ENCODE results near the gene C19orf38.
"Not testable (repeated sequence)": the region's sequence is repeated elsewhere in the genome, so short reads cannot be mapped to it uniquely, and the experiment has no call there.

C19orf38 gene

DNA sequence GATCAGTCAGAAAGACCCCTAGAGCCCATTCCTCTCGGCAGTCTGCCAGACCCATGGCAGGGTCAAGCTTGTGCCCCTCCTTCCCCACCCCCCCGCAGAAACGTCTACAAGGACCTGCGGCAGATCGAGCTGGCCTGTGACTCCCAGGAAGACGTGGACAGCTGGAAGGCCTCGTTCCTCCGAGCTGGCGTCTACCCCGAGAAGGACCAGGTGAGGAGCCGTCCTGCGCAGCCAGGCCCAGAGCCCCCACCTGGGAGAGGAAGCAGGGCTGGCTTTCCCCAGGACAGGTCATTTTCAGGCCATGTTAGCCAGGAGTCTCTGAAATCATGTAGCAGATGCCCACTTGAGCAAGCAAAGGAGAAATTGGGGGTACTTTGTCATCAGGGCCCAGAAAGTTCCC is 24.5 kb upstream of the C19orf38 start:
- no peak for DNase-seq (ENCODE audit: low spot score)

DNA sequence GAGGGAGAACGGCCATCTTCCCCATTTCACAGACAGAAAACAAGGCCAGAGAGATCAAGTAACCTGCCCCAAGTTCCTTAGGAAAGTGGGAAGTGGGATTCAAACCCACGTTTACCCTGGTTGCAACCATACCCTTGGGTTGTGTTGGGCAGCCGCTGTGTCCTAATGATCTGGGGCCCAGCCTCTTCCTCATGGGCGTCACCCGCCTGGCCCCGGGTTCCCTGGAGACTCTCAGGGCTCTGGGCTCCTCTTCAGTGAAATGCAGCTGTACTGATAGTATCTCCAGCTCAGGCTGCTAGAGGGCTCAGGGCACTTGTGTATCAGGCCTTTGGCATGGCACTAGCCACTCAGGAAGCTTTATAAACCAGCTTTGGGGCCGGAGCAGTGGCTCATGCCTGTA is 22.0 kb upstream of the C19orf38 start:
- no peak for DNase-seq (ENCODE audit: low spot score)

DNA sequence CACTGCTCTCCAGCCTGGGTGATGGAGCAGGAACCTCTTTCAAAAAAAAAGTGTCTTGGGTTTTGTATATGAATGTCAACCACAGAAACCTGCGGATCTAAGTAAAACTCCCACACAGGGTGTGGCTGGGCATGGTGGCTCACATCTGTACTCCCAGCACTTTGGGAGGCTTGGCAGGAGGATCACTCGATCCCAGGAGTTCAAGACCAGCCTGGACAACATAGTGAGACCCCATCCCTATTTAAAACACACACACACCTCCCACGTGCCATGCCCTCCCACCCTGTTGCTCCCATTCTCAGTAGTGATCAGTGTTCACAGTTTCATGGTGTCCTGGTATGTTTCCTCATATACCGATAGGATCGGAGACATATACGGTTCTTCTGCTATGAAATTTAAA is 21.4 kb upstream of the C19orf38 start:
- no peak for DNase-seq (ENCODE audit: low spot score)

DNA sequence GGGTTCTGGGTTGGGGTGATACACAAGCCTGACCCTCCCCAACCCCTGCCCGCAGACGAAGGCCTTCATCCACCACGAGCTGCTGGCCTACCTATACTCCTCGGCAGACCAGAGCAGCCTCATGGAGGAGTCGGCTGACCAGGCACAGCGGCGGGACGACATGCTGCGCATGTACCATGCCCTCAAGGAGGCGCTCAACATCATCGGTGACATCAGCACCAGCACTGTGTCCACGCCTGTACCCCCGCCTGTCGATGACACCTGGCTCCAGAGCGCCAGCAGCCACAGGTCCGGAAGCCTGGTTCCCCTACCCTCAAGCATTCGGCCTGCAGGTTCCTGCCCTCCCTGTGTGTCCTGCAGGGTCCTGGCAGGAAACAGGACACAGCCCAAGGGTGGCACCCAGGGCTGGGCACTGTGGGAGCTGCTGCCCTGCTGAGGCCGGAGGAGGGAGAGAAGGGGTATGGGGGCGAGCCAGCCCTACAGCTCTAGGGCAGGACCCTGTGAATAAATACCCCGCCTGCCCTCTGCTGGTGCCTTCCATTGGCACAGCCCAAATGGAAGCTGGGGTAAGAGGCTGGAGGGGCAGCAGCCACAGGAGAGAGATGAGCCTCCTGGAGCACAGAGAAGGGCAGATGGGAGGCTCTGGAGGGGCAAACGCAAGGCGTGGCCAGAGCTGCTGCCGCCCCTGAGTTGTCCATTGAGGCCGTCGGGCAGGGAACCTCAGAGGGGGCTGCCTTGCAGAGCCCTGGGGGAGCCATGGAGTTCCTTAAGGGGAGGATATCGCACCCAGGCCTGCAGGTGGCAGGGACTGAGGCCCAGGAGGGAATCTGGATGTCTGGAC is 19.0 kb upstream of the C19orf38 start:
- no peak for DNase-seq (ENCODE audit: low spot score)

DNA sequence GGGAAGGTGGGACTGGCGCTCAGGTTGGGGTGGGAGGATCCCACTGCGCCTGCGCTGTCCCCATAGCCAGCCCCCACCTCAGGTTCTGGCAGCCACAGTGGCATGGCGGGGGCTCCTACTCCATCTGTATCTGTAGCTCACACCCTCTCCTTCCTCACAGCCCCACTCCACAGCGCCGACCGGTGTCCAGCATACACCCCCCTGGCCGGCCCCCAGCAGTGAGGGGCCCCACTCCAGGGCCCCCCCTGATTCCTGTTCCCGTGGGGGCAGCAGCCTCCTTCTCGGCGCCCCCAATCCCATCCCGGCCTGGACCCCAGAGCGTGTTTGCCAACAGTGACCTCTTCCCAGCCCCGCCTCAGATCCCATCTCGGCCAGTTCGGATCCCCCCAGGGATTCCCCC is 18.2 kb upstream of the C19orf38 start:
- DNase-seq (ENCODE audit: low spot score), result no peak

DNA sequence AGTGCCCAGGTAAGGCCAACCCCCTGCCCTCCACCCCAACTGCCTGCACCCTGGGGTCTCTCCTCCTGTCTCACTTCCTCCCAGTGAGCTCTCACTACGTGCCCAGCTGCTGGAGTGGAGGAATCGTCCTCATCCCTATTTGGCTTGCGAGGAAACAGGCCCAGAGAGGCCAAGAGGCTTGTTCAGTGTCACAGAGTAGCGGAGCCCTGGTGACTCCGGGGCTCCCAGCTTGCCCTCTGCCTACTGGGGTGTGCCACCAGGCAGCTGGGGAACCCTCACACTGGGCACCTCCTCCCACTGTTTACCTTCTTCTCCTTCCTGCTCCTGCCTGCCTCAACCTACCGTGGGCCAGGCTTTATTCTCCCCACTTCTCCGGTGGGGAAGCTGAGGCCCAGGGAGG is 17.8 kb upstream of the C19orf38 start:
- DNase-seq (ENCODE audit: low spot score), result no peak

DNA sequence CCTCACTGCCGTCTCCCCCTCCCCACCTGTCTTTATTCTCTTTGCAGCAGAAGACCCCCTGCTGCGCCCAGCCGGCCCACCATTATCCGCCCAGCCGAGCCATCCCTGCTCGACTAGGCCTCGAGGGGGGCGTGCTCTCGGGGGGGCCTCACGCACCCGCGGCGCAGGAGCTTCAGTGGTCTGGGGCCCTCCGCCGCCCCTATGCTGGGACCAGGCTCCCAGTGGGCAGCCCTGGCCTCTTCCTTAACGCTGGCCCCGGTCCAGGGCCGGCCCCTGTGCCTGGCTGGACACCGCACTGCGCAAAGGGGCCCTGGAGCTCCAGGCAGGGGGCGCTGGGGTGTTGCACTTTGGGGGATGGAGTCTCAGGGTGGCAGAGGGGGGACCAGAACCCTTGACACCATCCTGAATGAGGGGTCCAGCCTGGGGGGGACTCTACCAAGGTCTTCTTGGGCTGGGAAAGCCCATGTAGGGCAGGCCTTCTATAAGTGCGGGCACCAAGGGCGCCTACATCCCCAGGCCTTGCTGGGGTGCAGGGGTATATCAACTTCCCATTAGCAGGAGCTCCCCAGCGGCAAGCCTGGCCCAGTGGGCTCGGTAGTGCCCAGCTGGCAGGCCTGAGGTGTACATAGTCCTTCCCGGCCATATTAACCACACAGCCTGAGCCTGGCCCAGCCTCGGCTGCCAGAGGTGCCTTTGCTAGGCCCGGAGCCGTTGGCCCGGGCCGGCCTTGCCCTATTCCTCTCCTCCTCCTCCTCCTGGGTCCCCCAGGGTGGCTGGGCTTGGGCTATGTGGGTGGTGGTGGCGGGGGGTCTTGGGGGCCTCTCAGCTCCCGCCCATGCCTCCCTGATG is 17.1 kb upstream of the C19orf38 start:
- no peak for DNase-seq (ENCODE audit: low spot score)

DNA sequence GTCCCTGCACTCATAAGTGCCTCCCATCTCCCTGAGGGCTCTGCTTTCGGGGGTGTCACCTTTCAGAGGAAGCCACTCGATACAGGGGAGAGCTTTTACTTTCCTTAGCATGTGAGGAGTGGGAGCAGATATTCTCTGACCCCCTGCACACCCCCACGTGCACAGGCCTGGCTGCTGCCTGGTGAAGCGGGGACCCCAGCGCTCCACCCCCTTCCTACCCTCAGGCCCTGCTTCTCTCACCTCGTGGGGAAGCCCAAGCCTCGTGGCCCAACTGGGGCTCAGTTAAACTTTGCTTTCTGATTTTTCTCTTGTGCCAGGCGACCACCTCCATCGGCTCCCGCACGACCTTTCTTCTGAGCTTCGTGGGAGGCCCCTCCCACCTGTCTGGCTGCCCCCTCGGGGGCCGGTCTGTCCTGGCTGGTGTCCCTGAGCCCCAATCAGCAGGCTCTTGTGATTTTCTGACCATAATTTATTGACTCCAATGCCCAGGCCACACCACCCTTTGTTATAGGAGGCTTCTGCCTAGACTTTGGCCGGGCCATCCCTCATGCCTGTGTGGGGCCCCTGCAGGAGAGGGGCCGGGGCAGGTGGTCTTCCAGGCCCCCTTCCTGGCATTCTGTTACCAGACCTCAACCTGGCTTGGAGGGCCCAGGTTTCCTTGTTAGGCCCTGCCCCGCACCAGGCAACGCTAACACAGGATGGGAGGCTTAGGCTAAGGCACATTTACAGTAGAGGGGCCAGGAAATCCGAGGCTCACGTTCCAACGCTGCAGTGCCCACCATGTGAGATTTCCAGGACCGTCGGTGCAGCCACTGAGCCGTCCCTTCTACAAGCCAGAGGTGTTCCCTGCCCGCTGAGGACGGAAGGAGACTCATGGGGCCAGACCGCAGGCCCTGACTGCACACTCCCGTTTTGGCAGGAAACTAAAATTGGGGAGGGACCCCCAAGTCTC is 16.0 kb upstream of the C19orf38 start:
- DNase-seq (ENCODE audit: low spot score), result no peak

DNA sequence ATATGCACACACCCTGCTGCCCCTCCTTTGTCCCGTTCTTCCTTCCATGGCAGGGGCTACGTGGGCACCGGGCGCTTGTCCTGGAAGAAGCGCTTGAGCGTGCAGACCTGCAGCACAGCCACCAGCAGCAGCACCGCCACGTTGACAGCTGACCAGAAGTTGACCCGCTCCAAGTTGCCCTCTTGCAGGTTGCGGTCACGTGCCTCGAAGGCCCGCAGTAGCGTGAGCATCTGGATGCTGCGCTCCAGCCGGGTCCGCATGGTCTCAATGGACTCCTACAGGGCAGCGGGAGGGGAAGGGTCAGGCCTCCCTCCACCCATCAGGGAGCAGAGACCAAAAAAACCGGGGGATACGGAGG is 15.3 kb upstream of the C19orf38 start:
- no peak for DNase-seq (ENCODE audit: low spot score)

DNA sequence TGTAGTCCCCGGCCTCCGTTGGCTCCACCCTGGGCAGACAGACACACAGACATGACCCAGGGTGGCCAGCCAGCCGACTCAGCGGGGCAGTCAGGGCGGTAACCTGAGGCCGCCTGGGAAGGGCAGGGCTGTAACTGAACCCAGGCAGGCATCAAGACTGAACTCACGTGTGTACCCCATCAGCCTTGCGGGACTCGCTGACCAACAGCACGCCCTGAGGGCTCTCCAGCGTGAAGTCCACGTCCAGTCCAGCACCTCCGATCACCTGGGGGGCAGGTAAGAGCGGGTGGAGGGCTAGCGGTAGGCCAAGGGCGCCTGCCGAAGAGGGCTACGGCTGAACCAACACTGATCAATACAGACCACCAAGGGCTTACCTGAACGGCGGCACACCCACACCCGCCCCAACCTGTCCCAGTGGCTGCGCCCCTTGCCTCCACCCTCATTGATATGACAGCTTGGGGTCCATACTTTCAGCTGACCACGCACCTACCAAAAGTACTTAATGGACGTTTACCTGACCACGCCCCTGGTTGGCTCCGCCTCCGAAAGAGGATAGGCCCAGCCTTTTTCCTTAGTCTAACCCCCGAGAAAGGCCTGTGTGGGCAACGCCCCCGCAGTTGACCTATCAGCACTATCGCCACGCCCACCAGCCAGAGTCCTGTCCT is 13.0 kb upstream of the C19orf38 start:
- DNase-seq (ENCODE audit: low spot score), result peak; percentile 16

DNA sequence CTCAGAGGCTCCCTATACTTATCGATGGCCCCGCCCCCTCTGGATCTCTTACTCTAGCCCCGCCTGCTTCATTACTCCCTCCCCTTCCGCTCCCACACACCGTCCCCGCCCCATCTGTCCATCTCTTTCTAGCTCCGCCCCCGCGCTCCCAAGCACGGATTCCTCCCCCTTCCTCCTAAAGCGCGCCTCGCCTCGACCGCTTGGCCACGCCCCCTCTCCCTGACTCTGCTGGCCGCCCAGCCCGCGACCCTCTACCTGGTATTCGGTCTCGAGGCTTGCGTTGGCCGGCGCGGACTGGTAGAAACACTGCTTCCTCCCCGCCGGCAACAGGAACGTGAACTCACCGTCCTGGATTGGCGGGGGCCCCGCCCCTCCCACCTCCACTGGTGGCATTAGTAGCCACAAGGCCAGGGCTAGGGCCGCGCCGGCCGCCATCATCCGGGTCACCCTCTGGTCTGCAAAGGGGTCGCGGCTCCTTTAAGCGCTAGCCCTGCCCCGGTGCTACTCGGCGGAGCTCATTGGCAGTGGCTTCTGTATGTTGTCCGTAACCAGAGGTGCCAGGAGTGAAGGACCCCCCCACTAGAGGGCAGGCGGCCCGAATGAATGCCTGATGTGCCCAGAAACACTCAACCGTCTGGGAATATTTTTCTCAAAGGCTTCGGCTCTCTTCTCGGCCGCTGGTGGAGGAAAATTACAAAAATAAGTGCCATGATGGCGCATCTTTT is 12.3 kb upstream of the C19orf38 start, which contains the start of gene TMED1:
Gene TMED1, minus strand, starts transcription at position 459 of the 725 bp plus-strand sequence. Its CDS starts 21 bp downstream, at position 438.
- DNase-seq (ENCODE audit: low spot score), result peak; percentile 99

DNA sequence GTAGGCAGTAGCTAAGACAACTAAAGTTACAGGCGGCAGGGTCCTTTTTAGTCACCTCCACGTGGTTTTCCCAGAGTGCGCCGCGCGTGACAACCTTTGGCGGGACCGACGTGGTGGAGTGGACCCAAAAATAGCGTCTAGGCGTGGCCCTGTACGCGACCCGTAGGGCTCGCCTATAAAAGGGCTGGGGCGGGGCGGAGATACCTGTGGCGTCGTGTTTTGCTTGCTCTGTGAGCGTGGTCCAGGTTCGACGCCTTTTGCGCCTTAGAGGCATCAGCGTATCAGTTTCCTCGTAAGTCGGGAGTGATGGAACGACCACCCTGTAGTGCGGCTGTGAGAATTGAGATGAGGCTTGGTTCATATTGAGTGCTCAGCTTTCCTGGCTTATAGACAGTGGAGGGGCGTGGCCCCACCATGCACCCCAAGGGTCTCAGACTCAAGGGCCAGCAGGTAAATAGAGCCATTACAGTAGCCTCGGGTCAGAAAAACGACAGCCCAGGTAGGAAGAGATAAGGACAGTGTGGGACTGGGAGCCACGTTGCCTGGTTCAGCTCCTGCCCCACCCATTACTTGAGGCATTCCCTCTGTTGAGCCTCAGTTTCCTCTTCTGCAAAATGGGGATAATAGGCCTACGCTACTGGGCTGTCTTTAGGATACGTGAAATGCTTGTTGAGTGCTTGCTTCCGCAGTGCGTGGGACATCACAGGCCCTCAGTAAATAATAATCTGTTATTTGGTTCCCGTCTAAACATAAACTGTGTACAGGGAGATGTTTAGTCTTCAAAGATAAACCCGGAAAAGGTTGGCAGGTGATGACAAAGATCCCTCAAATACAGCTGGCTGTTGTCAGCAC is 11.5 kb upstream of the C19orf38 start:
- DNase-seq (ENCODE audit: low spot score), result no peak

DNA sequence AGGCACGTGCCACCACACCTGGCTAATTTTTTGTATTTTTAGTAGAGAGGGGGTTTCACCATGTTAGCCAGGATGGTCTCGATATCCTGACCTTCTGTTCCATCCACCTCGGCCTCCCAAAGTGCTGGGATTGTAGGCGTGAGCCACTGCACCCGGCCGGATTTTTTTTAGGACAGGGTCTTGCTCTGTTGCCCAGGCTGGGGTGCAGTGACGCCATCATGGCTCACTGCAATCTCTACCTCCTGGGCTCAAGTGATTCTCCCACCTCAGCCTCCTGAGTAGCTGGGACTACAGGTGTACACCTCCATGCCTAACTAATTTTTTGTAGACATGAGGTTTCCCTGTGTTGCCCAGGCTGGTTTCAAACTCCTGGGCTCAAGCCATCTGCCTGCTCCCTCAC is 10.6 kb upstream of the C19orf38 start:
- DNase-seq (ENCODE audit: low spot score), result not testable (repeated sequence)

DNA sequence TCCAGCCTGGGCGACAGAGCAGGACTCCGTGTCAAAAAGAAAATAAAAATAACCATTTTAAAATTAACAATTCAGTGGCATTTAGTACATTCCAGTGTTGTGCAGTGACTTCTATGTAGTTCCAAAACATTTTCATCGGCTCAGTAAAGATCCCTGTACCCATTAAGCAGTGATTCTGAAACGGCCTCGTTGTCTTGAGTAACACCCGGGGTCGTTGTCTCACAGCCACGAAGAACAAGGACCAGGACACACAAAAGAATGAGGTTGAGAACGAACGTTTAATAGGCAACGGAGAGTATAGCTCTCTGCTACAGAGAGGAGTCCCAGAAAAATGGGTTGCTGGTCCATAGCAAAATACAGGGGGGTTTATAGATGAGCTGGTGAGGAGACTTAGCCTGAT is 9.8 kb upstream of the C19orf38 start:
- DNase-seq (ENCODE audit: low spot score), result no peak

DNA sequence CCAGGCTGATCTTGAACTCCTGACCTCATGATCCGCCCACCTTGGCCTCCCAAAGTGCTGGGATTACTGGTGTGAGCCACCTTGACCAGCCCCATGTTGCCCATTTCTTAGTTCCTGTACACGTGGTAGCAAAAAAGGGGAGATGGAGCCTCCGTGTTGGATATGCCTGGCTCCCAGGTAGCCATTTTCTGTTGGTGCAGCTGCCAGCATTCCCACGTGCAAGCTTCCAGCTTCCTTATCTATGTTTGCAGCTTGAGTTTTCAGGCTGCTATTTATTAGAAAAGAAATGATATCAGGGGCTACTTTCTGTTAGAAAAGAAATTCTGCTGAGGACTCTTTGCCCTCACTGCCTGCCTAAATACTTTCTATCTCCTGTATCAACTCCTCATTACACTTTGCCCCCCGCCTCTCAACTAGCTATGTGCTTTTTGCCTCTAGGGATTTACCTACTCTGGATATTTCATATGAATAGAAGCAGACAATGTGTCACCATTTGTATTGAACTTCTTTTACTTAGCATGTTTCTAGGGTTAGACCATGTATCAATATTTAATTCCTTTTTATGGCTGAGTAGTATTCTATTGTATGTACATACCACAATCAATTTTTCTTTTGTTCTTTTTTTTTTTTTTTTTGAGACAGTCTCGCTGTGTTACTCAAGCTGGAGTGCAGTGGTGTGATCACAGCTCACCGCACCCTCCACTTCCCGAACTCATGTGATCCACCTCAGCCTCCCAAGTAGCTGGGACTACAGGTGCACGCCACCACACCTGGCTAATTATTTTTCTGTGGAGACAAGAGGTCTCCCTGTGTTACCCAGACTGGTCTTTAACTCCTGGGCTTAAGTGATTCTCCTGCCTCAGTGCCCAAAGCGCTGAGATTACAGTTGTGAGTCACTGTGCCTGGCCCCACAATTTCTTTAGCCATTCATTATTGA is 8.8 kb upstream of the C19orf38 start:
- no peak for DNase-seq (ENCODE audit: low spot score)

DNA sequence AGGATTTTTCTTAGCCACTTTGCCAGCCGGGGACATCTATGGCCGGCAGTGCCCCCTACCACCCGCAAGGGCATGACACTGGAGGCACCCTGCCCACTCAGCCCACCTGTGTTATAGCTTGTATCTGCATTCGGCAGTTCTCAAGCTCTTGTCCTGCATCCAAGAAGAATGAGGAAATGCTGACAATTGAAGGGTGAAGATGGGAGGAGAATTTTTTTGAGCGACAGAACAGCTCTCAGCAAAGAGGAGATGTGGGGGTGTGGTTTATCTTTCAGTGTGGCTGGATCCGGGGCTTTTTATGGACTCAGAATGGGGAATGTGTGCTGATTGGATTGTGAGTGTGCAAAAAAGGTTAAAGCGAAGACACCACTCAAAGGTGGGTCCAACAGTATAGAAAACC is 5.4 kb upstream of the C19orf38 start:
- no peak for DNase-seq (ENCODE audit: low spot score)

DNA sequence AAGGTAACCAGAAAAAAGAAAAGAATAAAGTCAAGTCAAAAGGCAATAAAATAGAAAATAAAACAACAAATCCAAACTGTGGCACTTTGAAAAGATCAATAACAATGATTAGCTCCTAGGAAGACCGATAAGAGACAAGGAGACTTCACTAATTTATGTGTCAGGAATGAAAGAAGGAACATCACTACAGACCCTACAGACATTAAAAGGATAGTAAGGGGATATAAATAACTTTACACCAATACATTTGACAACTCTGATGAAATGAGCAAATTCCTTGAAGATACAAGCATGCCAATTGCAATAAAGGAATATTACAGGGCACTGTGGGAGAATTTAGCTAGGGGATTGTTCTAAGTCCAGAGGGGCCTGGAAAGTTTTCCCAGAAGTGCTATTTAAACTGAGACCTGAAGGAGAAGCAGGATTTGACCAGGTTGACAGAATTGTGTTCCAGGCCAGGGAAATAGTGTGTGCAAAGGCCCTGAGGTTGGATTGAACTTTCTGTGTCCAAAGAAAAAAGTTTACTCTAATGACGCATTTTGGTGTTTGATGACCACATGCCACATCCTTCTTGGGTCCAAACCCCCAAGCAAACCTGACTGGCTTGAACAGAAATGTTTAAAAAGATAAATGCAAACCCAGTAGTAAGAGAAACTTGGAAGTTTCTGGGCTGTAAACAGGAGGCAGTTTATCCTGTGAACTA is 1.6 kb upstream of the C19orf38 start:
- no peak for DNase-seq (ENCODE audit: low spot score)

DNA sequence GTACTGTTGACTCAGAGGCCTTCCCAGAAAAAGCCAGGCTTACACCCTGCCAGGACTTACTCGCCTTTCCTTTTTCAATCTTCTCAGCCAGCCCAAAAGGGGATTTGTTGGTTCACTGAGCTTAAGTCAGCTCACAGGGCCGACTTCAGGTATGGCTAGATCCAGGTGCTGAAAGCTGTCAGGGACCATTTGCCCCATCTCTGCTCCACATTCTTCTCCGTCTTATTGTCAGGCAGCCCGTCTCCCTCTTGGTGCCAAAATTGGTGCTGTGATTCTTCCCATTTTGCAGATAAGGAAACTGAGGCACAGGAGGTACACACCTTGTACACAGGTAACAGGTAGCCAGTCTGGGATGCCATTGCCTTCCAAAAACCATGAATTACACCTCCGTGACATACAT is 2.4 kb downstream of the C19orf38 start:
- no peak for DNase-seq (ENCODE audit: low spot score)
